C4-2B (cell line): ENCODE results near the gene NPR2.

Source experiments
- ZFX ChIP-seq: fragments of 450-650 bp; IDR thresholded peaks from 2 replicates; pipeline ENCODE4 v1.6.1; 2017
- TF ChIP-seq, protein P1 (sequence below): fragments of 450-650 bp; conservative IDR thresholded peaks from 2 replicates; pipeline ENCODE4 v1.5.1; 2017; ENCODE audit warnings: mild to moderate bottlenecking

DNA sequence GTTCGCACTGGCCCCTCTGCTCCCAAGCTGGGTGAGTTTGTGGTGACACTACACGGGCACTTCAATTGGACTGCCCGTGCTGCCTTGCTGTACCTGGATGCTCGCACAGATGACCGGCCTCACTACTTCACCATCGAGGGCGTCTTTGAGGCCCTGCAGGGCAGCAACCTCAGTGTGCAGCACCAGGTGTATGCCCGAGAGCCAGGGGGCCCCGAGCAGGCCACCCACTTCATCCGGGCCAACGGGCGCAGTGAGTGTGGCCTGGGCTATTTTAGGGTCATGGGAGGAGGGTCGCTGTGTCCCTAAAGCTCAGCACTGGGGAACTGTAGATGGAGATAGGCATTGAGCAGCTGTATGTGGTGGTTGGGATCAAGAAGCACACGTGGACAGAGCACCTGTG is 1.4 kb downstream of the NPR2 start:
- TF ChIP-seq, protein P1, sequence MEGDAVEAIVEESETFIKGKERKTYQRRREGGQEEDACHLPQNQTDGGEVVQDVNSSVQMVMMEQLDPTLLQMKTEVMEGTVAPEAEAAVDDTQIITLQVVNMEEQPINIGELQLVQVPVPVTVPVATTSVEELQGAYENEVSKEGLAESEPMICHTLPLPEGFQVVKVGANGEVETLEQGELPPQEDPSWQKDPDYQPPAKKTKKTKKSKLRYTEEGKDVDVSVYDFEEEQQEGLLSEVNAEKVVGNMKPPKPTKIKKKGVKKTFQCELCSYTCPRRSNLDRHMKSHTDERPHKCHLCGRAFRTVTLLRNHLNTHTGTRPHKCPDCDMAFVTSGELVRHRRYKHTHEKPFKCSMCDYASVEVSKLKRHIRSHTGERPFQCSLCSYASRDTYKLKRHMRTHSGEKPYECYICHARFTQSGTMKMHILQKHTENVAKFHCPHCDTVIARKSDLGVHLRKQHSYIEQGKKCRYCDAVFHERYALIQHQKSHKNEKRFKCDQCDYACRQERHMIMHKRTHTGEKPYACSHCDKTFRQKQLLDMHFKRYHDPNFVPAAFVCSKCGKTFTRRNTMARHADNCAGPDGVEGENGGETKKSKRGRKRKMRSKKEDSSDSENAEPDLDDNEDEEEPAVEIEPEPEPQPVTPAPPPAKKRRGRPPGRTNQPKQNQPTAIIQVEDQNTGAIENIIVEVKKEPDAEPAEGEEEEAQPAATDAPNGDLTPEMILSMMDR: no peak
- no peak for TF ChIP-seq ZFX
